GM10248 (cell line): ENCODE measurements around the gene SLC26A4.

Experiments used
- CTCF ChIA-PET: fragments of 300-600 bp; sonication (Branson Sonifier 250); formaldehyde crosslinking; extraction: SDS; loops from one replicate; lab custom pipeline; 2021; ENCODE audit warnings: antibody characterized with exemption; lab: Yijun Ruan, JAX
- POLR2A ChIA-PET: fragments of 350-650 bp; sonication (Branson Sonifier 250); formaldehyde crosslinking; extraction: SDS; loops from one replicate; lab custom pipeline; 2020; ENCODE audit warnings: antibody characterized with exemption; lab: Yijun Ruan, JAX
- DNase-seq: peaks from one replicate; pipeline ENCODE4 v3.0.0; 2012; ENCODE audit errors: extremely low spot score
- TF ChIP-seq, protein P1 (sequence below): IDR thresholded peaks from 2 replicates; pipeline ENCODE4 v1.5.1; 2012; ENCODE audit warnings: mild to moderate bottlenecking, low read depth; ENCODE audit errors: extremely low read depth, missing control alignments, control extremely low read depth

SLC26A4 gene

DNA sequence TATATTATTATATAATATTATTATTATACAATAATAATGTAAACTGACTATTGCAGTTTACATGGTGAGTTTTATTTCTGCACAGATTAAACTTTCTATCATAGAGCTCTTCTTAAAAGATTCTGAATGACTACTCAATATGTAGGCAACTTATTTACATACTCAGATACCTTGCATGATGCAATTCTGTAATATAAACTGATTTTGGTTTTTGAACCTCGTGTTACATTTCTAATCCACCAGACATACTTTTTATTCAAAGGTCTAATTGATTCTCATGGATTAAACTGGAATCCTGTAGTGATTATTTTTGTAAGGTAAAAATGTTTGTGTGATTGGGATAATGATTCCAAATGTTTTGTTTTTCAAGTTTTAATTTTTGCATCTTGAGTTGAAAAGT is 19.9 kb downstream of the SLC26A4 start:
- POLR2A ChIA-PET = no interaction called here

DNA sequence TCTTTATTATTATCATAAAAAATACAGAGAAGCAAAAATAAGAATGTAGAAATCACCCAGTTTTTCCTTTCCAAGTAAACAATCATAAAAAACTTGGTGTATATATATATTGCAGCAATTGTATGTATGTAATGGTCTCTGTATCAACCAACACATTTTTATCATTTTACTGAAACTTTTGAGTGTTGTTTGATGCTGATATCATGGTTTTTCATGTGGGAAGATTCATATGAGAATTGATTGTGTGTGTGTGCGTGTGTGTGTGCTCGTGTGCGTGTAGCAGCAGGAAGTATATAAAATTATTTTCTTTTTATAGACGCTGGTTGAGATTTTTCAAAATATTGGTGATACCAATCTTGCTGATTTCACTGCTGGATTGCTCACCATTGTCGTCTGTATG is 22.3 kb downstream of the SLC26A4 start:
- TF ChIP-seq, protein P1, sequence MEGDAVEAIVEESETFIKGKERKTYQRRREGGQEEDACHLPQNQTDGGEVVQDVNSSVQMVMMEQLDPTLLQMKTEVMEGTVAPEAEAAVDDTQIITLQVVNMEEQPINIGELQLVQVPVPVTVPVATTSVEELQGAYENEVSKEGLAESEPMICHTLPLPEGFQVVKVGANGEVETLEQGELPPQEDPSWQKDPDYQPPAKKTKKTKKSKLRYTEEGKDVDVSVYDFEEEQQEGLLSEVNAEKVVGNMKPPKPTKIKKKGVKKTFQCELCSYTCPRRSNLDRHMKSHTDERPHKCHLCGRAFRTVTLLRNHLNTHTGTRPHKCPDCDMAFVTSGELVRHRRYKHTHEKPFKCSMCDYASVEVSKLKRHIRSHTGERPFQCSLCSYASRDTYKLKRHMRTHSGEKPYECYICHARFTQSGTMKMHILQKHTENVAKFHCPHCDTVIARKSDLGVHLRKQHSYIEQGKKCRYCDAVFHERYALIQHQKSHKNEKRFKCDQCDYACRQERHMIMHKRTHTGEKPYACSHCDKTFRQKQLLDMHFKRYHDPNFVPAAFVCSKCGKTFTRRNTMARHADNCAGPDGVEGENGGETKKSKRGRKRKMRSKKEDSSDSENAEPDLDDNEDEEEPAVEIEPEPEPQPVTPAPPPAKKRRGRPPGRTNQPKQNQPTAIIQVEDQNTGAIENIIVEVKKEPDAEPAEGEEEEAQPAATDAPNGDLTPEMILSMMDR = no peak
- ChIA-PET POLR2A (no interaction called here), CTCF (no interaction called here)
- no peak for DNase-seq

More for the DNA sequence above, 19.9 kb downstream of the SLC26A4 start:
- TF ChIP-seq, protein P1 = no peak
- DNase-seq = no peak
- CTCF ChIA-PET = interaction anchor here (0.9 kb wide), 1 partner anchor 46 kb away, joined by 3 read pairs; no protein-coding TSS in a partner anchor

DNA sequence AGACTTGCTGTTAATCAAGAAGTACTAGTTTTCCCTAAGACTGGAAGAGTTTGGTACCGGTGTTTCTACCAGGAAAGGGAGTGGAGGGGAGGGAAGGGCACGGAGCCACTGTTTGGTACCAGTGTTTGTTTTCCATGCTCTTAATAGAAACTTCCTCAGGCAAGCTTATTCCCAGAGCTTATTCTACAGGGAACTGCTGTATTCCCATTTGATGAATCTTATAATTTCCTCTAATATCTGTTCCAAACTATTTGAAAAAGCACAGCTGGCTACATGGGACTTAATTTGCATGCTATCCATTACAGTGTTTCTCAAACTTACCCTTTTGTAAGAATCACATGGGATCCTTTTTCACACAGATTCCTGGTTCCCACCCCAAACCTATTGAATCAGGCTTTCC is 23.7 kb downstream of the SLC26A4 start:
- TF ChIP-seq, protein P1 = no peak
- no peak for DNase-seq
- POLR2A ChIA-PET = no interaction called here
- CTCF ChIA-PET = no interaction called here

DNA sequence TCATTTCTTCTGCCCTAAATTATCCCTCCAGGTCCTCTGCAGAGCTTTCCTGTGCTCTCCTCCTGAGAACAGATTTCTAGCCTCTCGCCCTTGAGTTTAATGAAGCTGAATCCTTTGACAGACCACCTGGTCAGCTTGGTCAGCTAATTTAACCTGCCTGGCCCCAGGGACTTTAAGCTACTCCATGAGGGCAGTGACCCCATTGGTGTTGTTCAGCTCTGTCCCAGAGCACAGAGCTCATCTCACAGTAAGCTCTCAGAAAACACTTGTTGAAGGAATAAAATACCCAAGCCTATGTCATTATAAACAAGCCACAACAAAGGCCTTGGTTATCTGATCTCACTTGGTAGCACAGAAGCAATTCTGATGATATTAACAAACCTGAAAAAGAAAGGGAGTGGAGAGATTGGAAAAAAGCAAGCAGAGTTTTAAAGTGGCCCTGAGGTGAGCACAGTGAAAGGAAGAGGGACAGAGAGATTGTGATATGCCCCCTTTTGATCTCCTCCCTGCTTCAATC is 24.4 kb downstream of the SLC26A4 start:
- ChIA-PET CTCF (interaction anchor here (0.9 kb wide), 1 partner anchor 10 kb away, joined by 3 read pairs; no protein-coding TSS in a partner anchor), POLR2A (no interaction called here)
- no peak for DNase-seq
- TF ChIP-seq, protein P1 = no peak

DNA sequence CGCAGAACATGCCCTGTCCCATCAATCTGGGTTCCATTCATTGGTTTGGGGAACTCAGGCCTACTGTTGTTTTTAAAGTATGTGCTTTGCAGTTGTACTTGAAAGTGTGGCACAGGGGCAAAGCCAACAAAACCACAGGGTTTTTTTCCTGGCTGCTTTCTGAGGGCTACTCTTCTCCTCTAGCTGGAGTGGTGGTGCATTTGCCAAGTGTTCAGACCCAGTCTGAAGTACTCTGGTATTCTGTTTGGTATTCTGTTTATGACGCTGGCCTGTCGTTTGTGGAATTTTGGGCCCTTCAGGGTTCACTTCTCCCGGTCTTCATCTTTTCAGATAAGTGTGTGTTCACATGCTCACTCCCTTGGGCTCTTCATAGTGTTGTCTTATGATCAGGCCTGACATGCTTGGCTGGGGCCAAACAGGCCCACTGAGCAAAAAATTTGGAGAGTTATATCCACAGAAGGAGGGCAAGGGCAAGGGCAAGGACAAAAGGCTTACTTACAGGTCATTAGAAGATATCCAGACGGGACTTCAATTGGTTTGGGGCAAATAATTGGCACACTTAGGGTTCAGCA is 26.3 kb downstream of the SLC26A4 start:
- TF ChIP-seq, protein P1 = no peak
- CTCF ChIA-PET = no interaction called here
- no peak for DNase-seq
- POLR2A ChIA-PET = no interaction called here

DNA sequence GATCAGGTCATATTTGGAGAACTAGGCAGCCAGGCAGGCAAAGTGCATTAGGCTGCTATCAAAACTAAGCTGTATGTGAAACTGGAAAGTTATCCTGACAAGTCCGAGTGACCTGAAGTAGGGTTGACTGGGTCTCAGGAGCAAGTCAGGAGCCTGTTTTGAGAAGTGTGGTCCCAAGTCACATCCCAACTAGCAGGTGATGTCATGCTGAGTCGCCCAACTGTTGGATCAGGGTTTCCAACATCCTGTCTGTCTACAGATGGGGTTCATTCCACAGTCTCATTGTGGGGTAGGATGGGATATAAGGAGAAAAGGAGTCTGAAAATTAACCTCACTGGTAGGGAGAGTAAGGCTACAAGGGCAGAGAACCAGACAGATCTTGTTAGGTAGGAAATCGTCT is 27.0 kb downstream of the SLC26A4 start:
- DNase-seq = no peak
- ChIA-PET CTCF (no interaction called here), POLR2A (no interaction called here)
- TF ChIP-seq, protein P1 = no peak
